A673 (cell line): ENCODE results near the gene HRH1.

Source experiments
- CTCF ChIP-seq: fragments of 300-800, 200-600 bp; sonication (generic); conservative IDR thresholded peaks from 2 replicates; pipeline ENCODE4 v1.5.1; 2017; ENCODE audit warnings: low read depth, mild to moderate bottlenecking, antibody characterized with exemption, low read length, moderate library complexity, mixed read lengths
- EZH2 ChIP-seq: fragments of 200-600 bp; sonication (generic); IDR thresholded peaks from 2 replicates; pipeline ENCODE4 v1.6.1; 2017; ENCODE audit warnings: borderline replicate concordance, low read depth, mild to moderate bottlenecking, mixed read lengths, antibody characterized with exemption, low read length; ENCODE audit not compliant: poor library complexity, severe bottlenecking

DNA sequence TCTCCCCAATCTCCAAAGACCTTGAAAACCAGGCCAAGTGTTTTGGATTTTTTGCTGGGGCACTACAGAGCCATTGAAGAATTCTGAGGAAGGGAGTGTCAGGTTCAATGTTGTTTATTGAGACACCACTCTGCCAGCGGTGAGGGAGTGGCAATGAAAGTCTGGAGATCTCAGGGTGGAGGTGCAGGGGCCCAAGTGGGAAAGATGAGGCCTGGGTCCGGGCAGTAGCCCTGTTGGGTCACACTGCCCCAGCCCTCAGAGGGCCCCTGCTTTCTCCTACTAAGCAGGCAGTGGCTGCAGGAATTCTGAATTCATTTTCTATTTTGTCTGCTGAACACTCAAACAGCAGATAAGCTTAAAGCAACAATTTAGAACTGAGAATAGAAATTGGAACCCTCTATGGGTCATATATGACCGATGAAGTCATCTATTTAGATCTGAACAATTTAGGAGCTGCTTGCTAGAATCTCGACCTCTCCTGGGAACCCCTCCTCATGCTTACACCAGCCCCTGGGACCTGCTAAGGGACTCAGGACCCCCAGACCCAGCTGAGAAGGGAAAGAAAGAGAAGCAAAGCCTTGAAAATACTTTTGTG lies 17.9 kb downstream of the HRH1 start:
- TF ChIP-seq EZH2 (no peak), CTCF (no peak)
